Measurements from ENCODE around the gene CSNK2A3.

Gene CSNK2A3

DNA sequence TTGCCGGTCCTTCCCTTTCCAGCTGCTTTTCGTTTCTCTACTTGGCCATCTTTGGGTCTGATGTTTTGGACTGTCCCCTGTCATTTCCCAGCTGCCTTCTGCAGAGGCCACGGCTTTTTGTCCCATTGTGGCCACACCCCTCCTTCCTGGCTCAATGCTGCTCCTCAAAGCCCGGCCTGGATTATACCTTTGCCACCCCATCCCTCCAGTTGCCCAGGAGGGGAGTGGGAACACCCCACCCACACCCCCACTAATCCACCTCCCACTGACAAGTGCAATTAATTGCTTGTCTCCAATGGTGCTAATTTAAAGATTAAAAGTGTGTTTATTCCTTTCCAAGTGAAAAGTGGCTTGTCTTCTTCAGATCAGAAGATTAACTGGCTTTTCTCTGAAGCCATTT lies 34.2 kb upstream of the CSNK2A3 start:
- TF ChIP-seq, protein P1, sequence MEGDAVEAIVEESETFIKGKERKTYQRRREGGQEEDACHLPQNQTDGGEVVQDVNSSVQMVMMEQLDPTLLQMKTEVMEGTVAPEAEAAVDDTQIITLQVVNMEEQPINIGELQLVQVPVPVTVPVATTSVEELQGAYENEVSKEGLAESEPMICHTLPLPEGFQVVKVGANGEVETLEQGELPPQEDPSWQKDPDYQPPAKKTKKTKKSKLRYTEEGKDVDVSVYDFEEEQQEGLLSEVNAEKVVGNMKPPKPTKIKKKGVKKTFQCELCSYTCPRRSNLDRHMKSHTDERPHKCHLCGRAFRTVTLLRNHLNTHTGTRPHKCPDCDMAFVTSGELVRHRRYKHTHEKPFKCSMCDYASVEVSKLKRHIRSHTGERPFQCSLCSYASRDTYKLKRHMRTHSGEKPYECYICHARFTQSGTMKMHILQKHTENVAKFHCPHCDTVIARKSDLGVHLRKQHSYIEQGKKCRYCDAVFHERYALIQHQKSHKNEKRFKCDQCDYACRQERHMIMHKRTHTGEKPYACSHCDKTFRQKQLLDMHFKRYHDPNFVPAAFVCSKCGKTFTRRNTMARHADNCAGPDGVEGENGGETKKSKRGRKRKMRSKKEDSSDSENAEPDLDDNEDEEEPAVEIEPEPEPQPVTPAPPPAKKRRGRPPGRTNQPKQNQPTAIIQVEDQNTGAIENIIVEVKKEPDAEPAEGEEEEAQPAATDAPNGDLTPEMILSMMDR (IDR thresholded peaks at IDR 0.05): no peak

DNA sequence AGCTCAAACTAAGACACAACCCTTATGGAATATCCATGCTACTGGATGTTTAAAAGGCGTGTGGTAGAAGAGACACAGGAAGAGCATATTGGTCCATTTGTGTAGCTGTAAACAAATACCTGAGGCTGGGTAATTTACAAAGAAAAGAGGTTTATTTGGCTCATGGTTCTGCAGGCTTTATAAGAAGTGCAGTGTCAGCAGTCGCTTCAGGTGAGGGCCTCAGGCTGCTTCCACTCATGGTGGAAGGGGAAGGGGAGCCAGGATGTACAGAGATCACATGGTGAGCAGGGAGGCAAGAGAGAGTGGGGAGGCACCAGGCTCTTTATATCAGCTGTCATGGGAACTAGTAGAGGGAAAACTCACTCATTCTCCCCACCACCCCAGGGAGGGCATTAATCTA lies 31.8 kb upstream of the CSNK2A3 start:
- TF ChIP-seq, protein P1 (IDR thresholded peaks at IDR 0.05): no peak

DNA sequence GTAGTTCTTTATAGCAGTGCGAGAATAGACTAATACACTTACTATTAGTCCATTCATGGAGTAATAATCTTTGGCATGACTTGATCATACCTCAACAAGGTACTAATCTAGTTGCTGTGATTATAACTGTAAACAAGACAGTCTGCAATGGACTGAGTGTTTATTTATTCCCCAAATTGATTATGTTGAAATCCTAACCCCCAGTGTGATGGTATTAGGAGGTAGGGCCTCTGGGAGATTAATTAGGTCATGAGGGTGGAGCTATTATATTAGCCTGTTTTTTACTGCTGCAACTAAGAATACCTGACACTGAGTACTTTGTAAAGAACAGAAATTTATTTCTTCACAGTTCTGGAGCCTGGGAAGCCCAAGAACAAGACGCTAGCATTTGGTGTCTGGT lies 30.9 kb upstream of the CSNK2A3 start:
- TF ChIP-seq, protein P1 (IDR thresholded peaks at IDR 0.05): no peak

DNA sequence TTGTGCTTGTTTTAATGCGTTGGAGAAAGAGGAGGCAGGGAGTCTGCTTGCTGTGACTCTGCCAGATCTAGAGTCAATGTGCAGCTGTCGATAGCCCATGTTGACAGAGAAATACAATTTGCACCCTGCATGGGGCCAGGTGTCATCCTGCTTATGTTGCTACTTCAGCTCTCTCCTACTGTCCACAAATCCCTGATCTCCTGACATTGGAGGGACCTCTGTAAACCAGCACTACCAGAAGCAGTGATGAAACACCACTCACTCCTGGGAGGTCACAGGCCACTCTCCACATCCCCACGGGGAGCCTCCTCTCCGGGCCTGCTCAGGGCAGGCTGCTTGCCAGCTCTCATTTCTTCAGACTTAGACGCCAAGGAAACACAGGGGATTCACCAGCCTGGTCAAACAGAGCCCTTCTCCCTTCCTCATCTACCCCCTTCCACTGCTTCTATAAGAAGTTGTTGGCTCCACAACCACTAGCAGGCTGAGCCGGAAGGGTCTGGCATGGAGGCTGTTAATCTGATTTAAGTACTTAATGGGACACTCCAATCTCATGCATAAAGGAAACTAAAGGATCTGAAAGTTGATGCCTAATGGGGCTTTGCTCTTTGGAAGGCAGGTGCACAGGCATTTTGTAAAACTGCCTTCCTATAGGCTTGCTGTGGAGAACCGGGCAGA lies 29.9 kb upstream of the CSNK2A3 start:
- TF ChIP-seq, protein P1 (IDR thresholded peaks at IDR 0.05): no peak

DNA sequence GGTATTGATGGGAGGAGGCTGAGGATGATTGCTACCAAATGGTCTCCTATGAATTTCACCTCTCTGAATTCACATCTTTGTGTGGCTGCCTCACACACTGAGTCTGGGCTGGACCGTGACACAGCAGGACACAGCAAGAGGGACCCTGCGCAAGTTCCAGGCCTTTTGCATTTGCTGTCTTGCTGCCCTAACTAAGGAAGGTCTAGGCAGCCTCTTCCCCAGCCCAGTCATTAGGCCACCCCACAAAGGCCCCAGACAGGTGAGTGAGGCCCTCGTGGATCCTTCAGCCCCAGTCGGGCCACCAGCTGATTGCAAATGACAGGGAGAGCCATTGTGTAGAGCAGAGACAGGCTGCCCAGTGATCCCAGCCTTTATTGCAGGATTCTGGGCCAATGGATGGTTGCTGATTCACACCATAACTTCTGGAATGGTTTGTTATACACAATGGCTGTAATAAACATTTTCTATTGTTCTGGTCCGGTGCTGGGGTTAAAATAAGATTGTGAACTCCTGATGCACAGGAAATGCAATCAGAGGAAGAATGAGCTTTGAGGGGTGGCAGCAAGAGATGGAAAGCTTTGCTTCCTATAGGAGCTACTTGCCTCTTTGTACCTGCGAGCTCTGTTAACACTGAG lies 28.5 kb upstream of the CSNK2A3 start:
- TF ChIP-seq, protein P1 (IDR thresholded peaks at IDR 0.05): no peak

DNA sequence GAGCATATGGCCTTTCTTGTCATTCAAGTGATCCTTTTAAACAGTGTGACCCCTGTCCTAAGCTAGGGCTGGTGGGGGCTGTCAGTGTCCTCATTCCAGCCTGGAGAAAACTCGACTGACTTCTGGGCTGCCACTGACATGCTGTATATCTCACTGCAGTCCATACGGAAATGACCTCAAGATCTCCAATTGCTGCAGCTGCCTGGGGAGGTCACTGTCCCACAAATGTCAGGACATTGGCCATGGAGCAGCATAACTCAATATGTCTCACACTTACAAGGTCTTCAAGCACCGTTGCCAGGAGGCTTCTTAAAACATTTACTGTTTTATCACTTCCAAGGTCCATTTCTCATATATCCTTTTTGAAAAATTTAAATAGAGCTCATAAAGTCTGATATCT lies 27.8 kb upstream of the CSNK2A3 start:
- TF ChIP-seq, protein P1 (IDR thresholded peaks at IDR 0.05): no peak

DNA sequence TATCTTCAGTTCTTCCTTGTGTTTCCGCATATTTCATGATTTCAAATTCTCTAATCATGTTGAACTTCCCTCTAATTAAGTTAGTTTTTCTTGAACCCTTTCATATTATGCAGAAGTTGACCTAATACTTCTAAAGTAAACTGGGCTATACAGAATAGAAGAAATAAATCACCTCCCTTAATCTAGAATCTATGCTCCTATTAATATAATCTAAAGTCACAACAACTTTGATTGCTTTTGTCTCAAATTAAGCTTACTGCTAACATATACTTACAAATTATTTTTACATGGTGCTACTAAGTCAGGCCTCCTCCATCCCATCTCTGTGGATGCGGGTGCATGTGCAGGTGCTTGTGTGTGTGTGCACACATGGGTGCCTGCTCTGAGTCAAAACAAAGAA lies 27.3 kb upstream of the CSNK2A3 start:
- TF ChIP-seq, protein P1 (IDR thresholded peaks at IDR 0.05): no peak

Measured in LNCAP (cell line).